ENCODE data around the gene TXNDC12.

DNA sequence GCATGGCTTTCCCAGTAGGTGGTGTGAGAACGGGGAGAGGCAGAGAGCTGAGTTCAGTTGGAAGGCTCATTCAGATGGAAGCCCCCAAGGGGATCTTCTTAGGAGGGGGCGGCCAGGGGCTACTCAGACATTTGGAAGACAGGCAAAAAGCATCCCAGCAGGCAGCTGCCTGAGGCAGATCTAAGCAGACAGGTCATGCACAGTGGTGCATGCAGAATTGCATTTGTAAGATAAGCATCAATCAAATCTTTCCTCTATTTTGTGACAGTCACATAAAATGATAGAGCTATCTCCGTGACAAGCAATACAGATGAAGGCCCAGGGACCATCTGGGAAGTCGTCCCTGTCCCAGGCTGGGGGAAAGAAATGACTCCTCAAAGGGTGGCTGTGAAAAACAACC is 68.3 kb downstream of the TXNDC12 start:
- TF ChIP-seq EZH2 (optimal IDR thresholded peaks at IDR 0.05; ENCODE audit: low read depth, low read length) (no peak), EZH2phosphoT487 (IDR thresholded peaks at IDR 0.05; ENCODE audit: low read length) (no peak)
- TF ChIP-seq, protein P1, sequence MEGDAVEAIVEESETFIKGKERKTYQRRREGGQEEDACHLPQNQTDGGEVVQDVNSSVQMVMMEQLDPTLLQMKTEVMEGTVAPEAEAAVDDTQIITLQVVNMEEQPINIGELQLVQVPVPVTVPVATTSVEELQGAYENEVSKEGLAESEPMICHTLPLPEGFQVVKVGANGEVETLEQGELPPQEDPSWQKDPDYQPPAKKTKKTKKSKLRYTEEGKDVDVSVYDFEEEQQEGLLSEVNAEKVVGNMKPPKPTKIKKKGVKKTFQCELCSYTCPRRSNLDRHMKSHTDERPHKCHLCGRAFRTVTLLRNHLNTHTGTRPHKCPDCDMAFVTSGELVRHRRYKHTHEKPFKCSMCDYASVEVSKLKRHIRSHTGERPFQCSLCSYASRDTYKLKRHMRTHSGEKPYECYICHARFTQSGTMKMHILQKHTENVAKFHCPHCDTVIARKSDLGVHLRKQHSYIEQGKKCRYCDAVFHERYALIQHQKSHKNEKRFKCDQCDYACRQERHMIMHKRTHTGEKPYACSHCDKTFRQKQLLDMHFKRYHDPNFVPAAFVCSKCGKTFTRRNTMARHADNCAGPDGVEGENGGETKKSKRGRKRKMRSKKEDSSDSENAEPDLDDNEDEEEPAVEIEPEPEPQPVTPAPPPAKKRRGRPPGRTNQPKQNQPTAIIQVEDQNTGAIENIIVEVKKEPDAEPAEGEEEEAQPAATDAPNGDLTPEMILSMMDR (IDR thresholded peaks at IDR 0.05; ENCODE audit: low read length): no peak

Data from MM.1S (cell line).